DOHH2 (cell line): ENCODE results near the gene KDM2A.
"Not testable (repeated sequence)": the region's sequence is repeated elsewhere in the genome, so short reads cannot be mapped to it uniquely, and the experiment has no call there.

Experiments
- H3F3A ChIP-seq: fragments of 200-600 bp; sonication (generic), shearing (Covaris generic); 2 replicates; pipeline ENCODE4 v1.6.0; 2016; ENCODE audit warnings: antibody characterized with exemption, mild to moderate bottlenecking; ENCODE audit not compliant: control insufficient read depth, insufficient read depth
- H3K27ac ChIP-seq: fragments of 200-600 bp; sonication (generic); 2 replicates; pipeline ENCODE4 v1.5.1; 2014; ENCODE audit warnings: low read depth, mild to moderate bottlenecking, low read length, moderate library complexity
- H3K27me3 ChIP-seq: fragments of 200-600 bp; sonication (generic); 2 replicates; pipeline ENCODE4 v1.6.1; 2014; ENCODE audit warnings: mild to moderate bottlenecking, low read length, mixed read lengths; ENCODE audit not compliant: control insufficient read depth
- H3K36me3 ChIP-seq: fragments of 200-600 bp; sonication (generic); 2 replicates; pipeline ENCODE4 v1.6.1; 2014; ENCODE audit warnings: mild to moderate bottlenecking, low read length, moderate library complexity, mixed read lengths; ENCODE audit not compliant: control insufficient read depth
- H3K4me1 ChIP-seq: fragments of 200-600 bp; sonication (generic); 2 replicates; pipeline ENCODE4 v1.6.1; 2014; ENCODE audit warnings: mild to moderate bottlenecking, low read length, mixed read lengths; ENCODE audit not compliant: control insufficient read depth
- H3K4me2 ChIP-seq: fragments of 200-600 bp; sonication (generic); 2 replicates; pipeline ENCODE4 v1.6.0; 2014; ENCODE audit warnings: mild to moderate bottlenecking, low read length, moderate library complexity
- H3K4me3 ChIP-seq: fragments of 200-600 bp; sonication (generic); 2 replicates; pipeline ENCODE4 v1.5.1; 2014; ENCODE audit warnings: mild to moderate bottlenecking, low read length, mixed read lengths
- H3K79me2 ChIP-seq: fragments of 200-600 bp; sonication (generic); 2 replicates; pipeline ENCODE4 v1.6.1; 2014; ENCODE audit warnings: mild to moderate bottlenecking, low read length, mixed read lengths; ENCODE audit not compliant: control insufficient read depth
- H3K9me2 ChIP-seq: fragments of 200-600 bp; sonication (generic); replicated peaks from 2 replicates; pipeline ENCODE4 v1.6.1; 2014; ENCODE audit warnings: mild to moderate bottlenecking, low read length, mixed read lengths; ENCODE audit not compliant: control insufficient read depth
- H3K9me3 ChIP-seq: fragments of 200-600 bp; sonication (generic); 2 replicates; pipeline ENCODE4 v1.6.1; 2014; ENCODE audit warnings: antibody characterized with exemption, low read length, mixed read lengths; ENCODE audit not compliant: control insufficient read depth, insufficient read depth
- H4K20me1 ChIP-seq: fragments of 200-600 bp; sonication (generic); 2 replicates; pipeline ENCODE4 v1.6.0; 2014; ENCODE audit warnings: low read depth, mild to moderate bottlenecking, antibody characterized with exemption, low read length, moderate library complexity; ENCODE audit not compliant: control insufficient read depth, insufficient read depth
- EZH2phosphoT487 ChIP-seq: fragments of 200-600 bp; sonication (generic); IDR thresholded peaks from 2 replicates; pipeline ENCODE4 v1.6.1; 2017; ENCODE audit warnings: borderline replicate concordance, mild to moderate bottlenecking, antibody characterized with exemption, low read length, moderate library complexity, mixed read lengths
- TF ChIP-seq, protein P1 (sequence below): fragments of 200-600 bp; sonication (generic); IDR thresholded peaks from one replicate; pipeline ENCODE4 v1.5.1; 2014; ENCODE audit warnings: antibody characterized with exemption, mild to moderate bottlenecking, low read depth, low read length; ENCODE audit not compliant: poor library complexity, severe bottlenecking

KDM2A gene

DNA sequence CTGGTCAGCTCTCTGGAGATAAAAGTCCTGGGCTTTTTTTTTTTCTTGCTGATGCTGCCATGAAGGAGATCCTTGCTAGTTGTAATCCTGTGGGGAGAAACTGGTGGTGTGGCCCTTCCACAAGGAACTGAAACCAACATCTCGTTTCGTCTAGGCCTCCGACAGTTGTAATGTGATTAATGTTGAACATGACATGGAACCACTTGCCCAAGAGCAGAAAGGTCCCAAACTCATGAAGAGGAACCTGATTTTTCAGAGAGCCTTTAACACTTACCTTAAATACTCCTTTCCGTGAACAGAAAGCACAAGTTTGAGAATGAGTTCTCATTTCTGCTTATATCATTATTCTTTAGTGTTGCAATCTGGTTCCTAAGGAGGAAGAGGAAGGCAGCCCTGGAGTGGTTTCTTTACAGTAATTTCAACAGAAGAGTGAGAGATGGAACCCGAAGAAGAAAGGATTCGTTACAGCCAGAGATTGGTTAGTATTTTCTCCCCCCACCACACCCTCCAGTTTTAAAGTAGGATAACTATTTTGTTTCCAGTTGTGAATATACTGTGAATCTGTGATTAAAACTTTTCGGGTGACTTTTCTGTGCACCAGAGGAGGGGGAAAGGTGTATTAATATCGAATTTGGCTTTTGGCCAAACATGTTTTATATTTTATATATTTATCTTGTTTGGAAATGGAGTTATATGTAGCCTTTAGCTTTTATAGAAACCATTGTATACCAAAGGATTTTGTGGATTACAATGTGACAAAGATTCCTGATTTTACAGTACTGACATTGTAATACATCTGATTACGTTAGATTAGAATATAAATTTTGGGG, 2.0 kb downstream of the KDM2A start:
- Histone ChIP-seq H3K4me3 (peak overlapping the region; percentile 85), H3K27ac (peak overlapping the region; percentile 70), H3F3A (peaks cover 21% of the 10 kb centered on the region), H3K36me3 (peaks cover 40% of the 10 kb centered on the region), H3K9me3 (no peaks in the 10 kb centered on the region), H3K9me2 (no peaks in the 10 kb centered on the region), H3K4me1 (peaks cover 32% of the 10 kb centered on the region), H3K27me3 (peaks cover 13% of the 10 kb centered on the region), H3K4me2 (peak overlapping the region; percentile 69), H4K20me1 (no peaks in the 10 kb centered on the region), H3K79me2 (peaks cover 69% of the 10 kb centered on the region)
- no peak for TF ChIP-seq EZH2phosphoT487
- TF ChIP-seq, protein P1, sequence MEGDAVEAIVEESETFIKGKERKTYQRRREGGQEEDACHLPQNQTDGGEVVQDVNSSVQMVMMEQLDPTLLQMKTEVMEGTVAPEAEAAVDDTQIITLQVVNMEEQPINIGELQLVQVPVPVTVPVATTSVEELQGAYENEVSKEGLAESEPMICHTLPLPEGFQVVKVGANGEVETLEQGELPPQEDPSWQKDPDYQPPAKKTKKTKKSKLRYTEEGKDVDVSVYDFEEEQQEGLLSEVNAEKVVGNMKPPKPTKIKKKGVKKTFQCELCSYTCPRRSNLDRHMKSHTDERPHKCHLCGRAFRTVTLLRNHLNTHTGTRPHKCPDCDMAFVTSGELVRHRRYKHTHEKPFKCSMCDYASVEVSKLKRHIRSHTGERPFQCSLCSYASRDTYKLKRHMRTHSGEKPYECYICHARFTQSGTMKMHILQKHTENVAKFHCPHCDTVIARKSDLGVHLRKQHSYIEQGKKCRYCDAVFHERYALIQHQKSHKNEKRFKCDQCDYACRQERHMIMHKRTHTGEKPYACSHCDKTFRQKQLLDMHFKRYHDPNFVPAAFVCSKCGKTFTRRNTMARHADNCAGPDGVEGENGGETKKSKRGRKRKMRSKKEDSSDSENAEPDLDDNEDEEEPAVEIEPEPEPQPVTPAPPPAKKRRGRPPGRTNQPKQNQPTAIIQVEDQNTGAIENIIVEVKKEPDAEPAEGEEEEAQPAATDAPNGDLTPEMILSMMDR: no peak

DNA sequence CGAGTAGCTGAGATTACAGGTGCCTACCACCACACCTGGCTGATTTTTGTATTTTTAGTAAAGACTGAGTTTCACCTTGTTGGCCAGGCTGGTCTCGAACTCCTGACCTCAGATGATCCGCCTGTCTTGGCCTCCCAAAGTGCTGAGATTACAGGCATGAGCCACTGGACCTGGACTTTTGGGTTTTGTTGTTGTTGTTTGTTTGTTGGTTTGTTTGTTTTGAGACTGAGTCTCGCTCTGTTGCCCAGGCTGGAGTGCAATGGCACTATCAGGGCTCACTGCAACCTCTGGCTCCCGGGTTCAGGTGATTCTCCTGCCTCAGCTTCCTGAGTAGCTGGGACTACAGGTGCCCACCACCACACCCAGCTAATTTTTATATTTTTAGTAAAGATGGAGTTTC, 4.7 kb downstream of the KDM2A start:
- not testable (repeated sequence) for H3K9me2 ChIP-seq, H3K4me3 ChIP-seq, H4K20me1 ChIP-seq, H3K27ac ChIP-seq, H3K9me3 ChIP-seq, H3K27me3 ChIP-seq
- H3F3A ChIP-seq: peaks cover 12% of the 10 kb centered on the region
- H3K4me2 ChIP-seq: 0 out of 2 replicates have a peak overlapping the region, but pooled peaks have one; percentile 26
- H3K36me3 ChIP-seq: peaks cover 57% of the 10 kb centered on the region
- H3K4me1 ChIP-seq: peaks cover 34% of the 10 kb centered on the region
- peaks cover 96% of the 10 kb centered on the region for H3K79me2 ChIP-seq

DNA sequence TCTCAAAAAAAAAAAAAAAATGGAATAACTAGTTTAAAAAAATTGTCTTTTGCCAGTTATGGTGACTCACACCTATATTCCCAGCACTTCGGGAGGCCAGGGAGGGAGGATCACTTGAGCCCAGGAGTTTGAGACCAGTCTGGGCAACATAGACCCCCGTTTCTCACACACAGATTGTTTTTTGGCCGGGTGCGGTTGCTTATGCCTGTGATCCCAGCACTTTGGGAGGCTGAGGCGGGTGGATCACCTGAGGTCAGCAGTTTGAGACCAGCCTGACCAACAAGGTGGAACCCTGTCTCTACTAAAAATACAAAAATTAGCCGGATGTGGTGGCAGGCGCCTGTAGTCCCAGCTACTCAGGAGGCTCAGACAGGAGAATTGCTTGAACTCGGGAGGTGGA, 7.2 kb downstream of the KDM2A start:
- not testable (repeated sequence) for H3F3A ChIP-seq, H3K9me3 ChIP-seq, H3K4me2 ChIP-seq, H3K27me3 ChIP-seq, H3K4me3 ChIP-seq, H3K9me2 ChIP-seq, H3K27ac ChIP-seq
- H3K79me2 ChIP-seq: peaks cover 98% of the 10 kb centered on the region
- peaks cover 59% of the 10 kb centered on the region for H3K36me3 ChIP-seq
- H3K4me1 ChIP-seq: peaks cover 38% of the 10 kb centered on the region
- peaks cover 11% of the 10 kb centered on the region; the same call in 1 of the 2 replicates for H4K20me1 ChIP-seq

DNA sequence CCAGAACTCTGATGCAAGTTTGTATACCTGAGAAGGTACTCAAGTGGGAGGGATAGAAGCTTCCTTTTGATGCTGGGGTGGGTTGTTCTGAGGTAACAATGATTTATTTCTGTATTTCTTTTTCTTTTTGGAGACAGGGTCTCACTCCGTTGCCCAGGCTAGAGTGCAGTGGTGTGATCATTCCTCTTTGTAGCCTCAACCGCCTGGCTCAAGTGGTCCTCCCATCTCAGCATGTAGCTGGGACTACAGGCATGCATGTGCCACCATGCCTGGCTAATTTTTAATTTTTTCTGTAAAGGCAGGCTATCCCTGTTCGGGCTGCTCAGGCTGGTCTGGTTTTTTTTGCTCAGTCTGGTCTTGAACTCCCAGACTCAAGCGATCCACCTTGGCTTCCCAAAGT, 7.9 kb downstream of the KDM2A start:
- Histone ChIP-seq H3K9me2 (no peaks in the 10 kb centered on the region), H3K36me3 (peaks cover 59% of the 10 kb centered on the region), H3K27me3 (no peaks in the 10 kb centered on the region), H3K79me2 (peaks cover 98% of the 10 kb centered on the region), H3K4me1 (peaks cover 40% of the 10 kb centered on the region), H3K4me3 (no peak overlapping the region), H4K20me1 (peaks cover 11% of the 10 kb centered on the region; the same call in 1 of the 2 replicates), H3K27ac (no peak overlapping the region), H3F3A (no peaks in the 10 kb centered on the region; the same call in 1 of the 2 replicates), H3K9me3 (no peaks in the 10 kb centered on the region), H3K4me2 (no peak overlapping the region)
- TF ChIP-seq EZH2phosphoT487: no peak
- TF ChIP-seq, protein P1: no peak

DNA sequence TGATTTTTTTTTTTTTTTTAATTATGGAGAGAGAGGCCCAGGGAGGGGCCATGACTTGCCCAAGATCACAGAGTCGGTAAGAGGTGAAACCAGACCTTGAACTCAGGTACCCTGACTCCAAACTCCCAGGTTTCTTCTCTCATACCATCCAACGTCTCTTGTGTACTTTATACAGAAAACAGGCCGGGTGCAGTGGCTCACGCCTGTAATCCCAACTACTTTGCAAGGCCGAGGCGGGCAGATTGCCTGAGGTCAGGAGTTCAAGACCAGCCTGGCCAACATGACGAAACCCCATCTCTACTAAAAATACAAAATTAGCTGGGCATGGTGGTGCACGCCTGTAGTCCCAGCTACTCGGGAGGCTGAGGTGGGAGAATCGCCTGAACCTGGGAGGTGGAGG, 11.8 kb downstream of the KDM2A start:
- H4K20me1 ChIP-seq: peaks cover 11% of the 10 kb centered on the region; the same call in 1 of the 2 replicates
- peaks cover 73% of the 10 kb centered on the region for H3K36me3 ChIP-seq
- not testable (repeated sequence) for H3K4me2 ChIP-seq, H3K9me3 ChIP-seq, H3K4me3 ChIP-seq, H3K27me3 ChIP-seq, H3K9me2 ChIP-seq, H3F3A ChIP-seq, H3K27ac ChIP-seq
- peaks cover 27% of the 10 kb centered on the region for H3K4me1 ChIP-seq
- H3K79me2 ChIP-seq: peaks cover 95% of the 10 kb centered on the region
